Fibroblast of lung (primary cell): Measurements from ENCODE around the gene NBEA.
"Not testable (repeated sequence)": the region's sequence is repeated elsewhere in the genome, so short reads cannot be mapped to it uniquely, and the experiment has no call there.

Experiments used
- CTCF ChIP-seq, 2 donors: IDR thresholded peaks in 1 of 2; conservative IDR thresholded peaks in 1 of 2; 1 replicate in 1 of 2; 2 replicates in 1 of 2; pipeline ENCODE4 v1.5.1; 2011 to 2012; ENCODE audit warnings: low read length in 2 of 2, control low read depth in 1 of 2, inconsistent platforms in 1 of 2, low read depth in 1 of 2, mild to moderate bottlenecking in 1 of 2
- EZH2 ChIP-seq: IDR thresholded peaks from 2 replicates; pipeline ENCODE4 v1.5.1; 2012; ENCODE audit warnings: low read length, control low read depth, mild to moderate bottlenecking; ENCODE audit errors: missing control alignments

- TF ChIP-seq CTCF (conservative IDR thresholded peaks at IDR 0.05 in 1 of 2, IDR thresholded peaks at IDR 0.05 in 1 of 2; ENCODE audit: low read depth in 1 of 2, low read length in 2 of 2); EZH2: not testable (repeated sequence)
Measured at GRCh38 chr13:35408285-35408684, 466.2 kb downstream of the NBEA start.
